PFSK-1 (cell line): Measurements from ENCODE around the gene PHACTR4.

Source experiments
- SIN3A ChIP-seq: IDR thresholded peaks from 2 replicates; pipeline ENCODE4 v1.6.1; 2012; ENCODE audit warnings: mild to moderate bottlenecking, low read length, moderate library complexity, borderline replicate concordance; ENCODE audit not compliant: insufficient read depth
- TAF1 ChIP-seq: IDR thresholded peaks from 2 replicates; pipeline ENCODE4 v1.6.1; 2012; ENCODE audit warnings: low read length, control low read depth, borderline replicate concordance; ENCODE audit not compliant: insufficient read depth
- TF ChIP-seq, protein P1 (sequence below), 2 experiments: IDR thresholded peaks; 2 replicates each; pipeline versions ENCODE4 v1.6.1 to v1.8.0; 2011 to 2012; ENCODE audit warnings: low read depth in 2 of 2, low read length in 2 of 2, control low read depth in 1 of 2, inconsistent platforms in 1 of 2, mild to moderate bottlenecking in 1 of 2, moderate library complexity in 1 of 2; ENCODE audit not compliant: insufficient read depth in 1 of 2

DNA sequence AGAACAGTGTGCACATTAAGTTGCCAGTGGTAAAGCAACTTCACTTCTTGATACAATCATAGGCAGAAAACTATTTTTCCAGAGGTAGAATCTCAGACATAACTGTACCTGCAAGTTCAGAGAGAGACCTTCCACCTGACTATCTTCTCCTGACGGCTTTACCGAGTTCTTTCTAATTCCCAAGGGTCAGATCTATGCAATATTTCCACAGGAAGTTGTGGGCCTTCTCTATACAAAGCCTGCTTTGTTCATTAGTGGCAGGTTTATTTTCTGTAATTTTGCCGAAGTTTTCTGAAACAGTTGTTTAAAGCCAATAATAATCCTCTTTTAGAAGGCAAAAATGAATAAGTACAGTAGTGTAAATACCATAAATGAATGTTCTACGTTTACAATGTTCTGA is 78.1 kb downstream of the PHACTR4 start:
- TF ChIP-seq TAF1 (no peak), SIN3A (no peak)
- TF ChIP-seq, protein P1, sequence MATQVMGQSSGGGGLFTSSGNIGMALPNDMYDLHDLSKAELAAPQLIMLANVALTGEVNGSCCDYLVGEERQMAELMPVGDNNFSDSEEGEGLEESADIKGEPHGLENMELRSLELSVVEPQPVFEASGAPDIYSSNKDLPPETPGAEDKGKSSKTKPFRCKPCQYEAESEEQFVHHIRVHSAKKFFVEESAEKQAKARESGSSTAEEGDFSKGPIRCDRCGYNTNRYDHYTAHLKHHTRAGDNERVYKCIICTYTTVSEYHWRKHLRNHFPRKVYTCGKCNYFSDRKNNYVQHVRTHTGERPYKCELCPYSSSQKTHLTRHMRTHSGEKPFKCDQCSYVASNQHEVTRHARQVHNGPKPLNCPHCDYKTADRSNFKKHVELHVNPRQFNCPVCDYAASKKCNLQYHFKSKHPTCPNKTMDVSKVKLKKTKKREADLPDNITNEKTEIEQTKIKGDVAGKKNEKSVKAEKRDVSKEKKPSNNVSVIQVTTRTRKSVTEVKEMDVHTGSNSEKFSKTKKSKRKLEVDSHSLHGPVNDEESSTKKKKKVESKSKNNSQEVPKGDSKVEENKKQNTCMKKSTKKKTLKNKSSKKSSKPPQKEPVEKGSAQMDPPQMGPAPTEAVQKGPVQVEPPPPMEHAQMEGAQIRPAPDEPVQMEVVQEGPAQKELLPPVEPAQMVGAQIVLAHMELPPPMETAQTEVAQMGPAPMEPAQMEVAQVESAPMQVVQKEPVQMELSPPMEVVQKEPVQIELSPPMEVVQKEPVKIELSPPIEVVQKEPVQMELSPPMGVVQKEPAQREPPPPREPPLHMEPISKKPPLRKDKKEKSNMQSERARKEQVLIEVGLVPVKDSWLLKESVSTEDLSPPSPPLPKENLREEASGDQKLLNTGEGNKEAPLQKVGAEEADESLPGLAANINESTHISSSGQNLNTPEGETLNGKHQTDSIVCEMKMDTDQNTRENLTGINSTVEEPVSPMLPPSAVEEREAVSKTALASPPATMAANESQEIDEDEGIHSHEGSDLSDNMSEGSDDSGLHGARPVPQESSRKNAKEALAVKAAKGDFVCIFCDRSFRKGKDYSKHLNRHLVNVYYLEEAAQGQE (IDR thresholded peaks at IDR 0.05; ENCODE audit: insufficient read depth in 1 of 2, low read depth in 2 of 2, low read length in 2 of 2): no peak
